SK-N-MC (cell line): Measurements from ENCODE around the gene GUCA2A.

ENCODE experiments used
- DNase-seq: peaks from one replicate; pipeline ENCODE4 v3.0.0-alpha.2; 2011; ENCODE audit warnings: low read depth, low spot score
- H3K27ac ChIP-seq: fragments of 200-600 bp; sonication (generic); 2 replicates; pipeline ENCODE4 v1.5.1; 2016; ENCODE audit warnings: mixed run types
- H3K36me3 ChIP-seq: fragments of 200-600 bp; sonication (generic); 2 replicates; pipeline ENCODE4 v1.6.1; 2017; ENCODE audit warnings: antibody characterized with exemption, low read length, mixed read lengths; ENCODE audit not compliant: insufficient read depth
- H3K4me3 ChIP-seq: fragments of 200-600 bp; sonication (generic); 2 replicates; pipeline ENCODE4 v1.5.1; 2016
- H3K9ac ChIP-seq: fragments of 200-600 bp; sonication (generic); 2 replicates; pipeline ENCODE4 v1.8.0; 2017; ENCODE audit warnings: mixed run types, mixed read lengths; ENCODE audit not compliant: insufficient read length
- H3K9me3 ChIP-seq: fragments of 200-600 bp; sonication (generic); 2 replicates; pipeline ENCODE4 v1.6.1; 2017; ENCODE audit warnings: low read depth, mild to moderate bottlenecking, antibody characterized with exemption, low read length, moderate library complexity, mixed read lengths
- EZH2 ChIP-seq: fragments of 200-600 bp; sonication (generic); IDR thresholded peaks from one replicate; pipeline ENCODE4 v1.6.1; 2017; ENCODE audit warnings: antibody characterized with exemption
- FOXP2 ChIP-seq: optimal IDR thresholded peaks from 2 replicates; pipeline ENCODE3; 2011; ENCODE audit warnings: mild to moderate bottlenecking, moderate library complexity; ENCODE audit not compliant: insufficient read depth; ENCODE audit errors: extremely low read length, control extremely low read depth
- POLR2AphosphoS5 ChIP-seq: IDR thresholded peaks from 2 replicates; pipeline ENCODE4 v1.6.1; 2012; ENCODE audit warnings: mild to moderate bottlenecking, low read depth, low read length, borderline replicate concordance

The GUCA2A gene

DNA sequence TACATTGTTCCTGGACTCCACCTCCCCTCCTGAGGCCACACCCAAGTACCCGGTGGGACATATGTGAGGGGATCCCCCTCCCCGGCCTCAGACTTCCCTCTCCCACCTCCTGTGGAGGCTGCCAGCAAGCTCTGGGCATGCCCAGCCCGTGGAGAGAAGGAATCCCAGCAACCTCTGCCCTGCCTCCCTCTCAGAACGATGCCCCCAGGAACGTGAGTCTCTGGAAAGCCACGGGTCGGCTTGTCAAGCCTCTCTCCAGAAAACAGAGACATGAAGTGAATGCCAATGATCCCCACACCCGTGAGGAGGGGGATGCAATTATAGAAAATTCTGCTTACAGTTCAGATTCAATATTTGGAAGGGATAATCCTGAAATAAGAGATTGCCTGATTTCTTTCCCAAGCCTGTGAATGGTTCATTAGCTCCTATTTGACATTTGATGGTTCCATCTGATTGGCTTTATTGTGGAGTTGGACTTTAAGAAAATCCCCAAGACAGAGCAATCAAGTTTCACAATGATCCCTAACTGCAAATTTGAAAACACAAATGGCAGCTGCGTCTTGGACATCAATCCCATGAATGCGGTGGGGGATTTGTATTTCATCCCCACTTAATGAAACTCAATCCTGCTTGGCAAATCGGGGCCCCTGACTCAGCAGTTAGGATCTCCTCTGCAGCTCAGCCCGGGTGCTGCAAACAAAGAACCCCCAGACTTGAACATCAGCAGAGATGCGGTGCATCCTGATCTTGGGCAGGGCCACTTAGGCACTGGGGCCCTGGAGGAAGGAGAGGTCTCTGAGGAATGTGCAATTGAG, 20.4 kb downstream of the GUCA2A start:
- no peak overlapping the region for H3K27ac ChIP-seq
- no peak for TF ChIP-seq FOXP2
- no peak for TF ChIP-seq POLR2AphosphoS5
- TF ChIP-seq EZH2 = no peak
- peak overlapping the region; percentile 44 for H3K4me3 ChIP-seq
- H3K36me3 ChIP-seq = no peaks in the 10 kb centered on the region
- no peak for DNase-seq
- H3K9ac ChIP-seq = no peak overlapping the region
- H3K9me3 ChIP-seq = no peaks in the 10 kb centered on the region

DNA sequence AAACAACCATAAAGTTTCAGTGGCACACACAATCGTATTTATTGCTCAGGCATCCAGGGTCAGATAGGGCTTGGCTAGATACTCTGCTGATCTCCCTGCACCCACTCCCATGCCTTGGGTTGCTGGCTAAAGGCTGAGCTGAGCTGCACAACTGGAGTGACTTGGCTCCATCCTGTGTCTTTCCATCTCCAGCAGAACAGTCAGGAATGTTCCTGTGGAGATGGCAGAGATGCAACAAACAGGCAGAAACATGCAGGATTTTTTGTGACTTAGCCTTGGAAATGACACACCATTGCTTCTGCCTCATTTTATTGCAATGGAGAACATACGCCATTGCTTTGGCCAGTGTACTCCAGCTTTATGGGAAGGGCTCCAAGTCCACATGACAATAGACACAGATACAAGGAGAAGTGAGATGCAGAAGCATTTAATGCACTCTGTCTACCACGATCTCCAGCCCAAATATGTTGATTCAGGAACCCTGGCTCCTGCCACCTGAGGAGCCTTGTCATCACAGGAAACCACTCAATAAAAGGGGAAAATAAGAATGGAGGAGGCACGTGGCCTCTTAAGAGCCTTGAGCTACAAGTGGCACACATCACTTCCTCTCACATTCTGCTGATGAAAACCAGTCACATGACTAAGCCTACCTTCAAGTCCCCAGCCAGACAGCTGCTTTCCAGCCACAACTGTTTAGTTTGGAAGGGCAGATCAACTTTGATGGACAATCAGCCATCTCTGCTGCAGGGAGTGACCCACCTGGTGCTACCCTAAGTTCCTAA, 21.5 kb downstream of the GUCA2A start:
- TF ChIP-seq EZH2 (no peak), FOXP2 (peak; percentile 12)
- no peak overlapping the region for H3K9ac ChIP-seq

DNA sequence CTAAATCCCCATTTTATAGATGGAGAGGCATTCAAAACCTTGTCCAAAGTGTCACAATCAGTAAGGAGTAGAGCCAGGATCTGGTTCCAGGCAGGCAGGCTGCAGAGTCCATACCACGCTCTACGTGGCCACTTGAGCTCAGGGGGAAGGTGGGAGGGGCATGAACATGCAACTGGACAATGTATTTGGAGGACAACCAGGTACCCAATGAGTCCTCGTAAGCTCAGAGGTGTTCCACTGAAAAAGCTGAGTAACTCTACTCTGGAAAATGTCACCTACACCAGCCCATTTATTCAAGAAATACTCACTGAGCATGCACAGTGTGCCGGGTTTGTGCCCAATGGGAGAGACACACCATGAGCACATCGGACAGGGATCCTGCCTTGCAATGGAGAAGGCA, 22.6 kb downstream of the GUCA2A start:
- TF ChIP-seq POLR2AphosphoS5 = no peak
- no peak for TF ChIP-seq EZH2
- no peak for TF ChIP-seq FOXP2
- Histone ChIP-seq H3K36me3 (no peaks in the 10 kb centered on the region), H3K9ac (no peak overlapping the region), H3K4me3 (no peak overlapping the region), H3K27ac (no peak overlapping the region), H3K9me3 (no peaks in the 10 kb centered on the region)
- DNase-seq = no peak

More for the DNA sequence above, 21.5 kb downstream of the GUCA2A start:
- H3K4me3 ChIP-seq = peak overlapping the region; percentile 44
- no peaks in the 10 kb centered on the region for H3K9me3 ChIP-seq
- no peaks in the 10 kb centered on the region for H3K36me3 ChIP-seq
- DNase-seq = peak; percentile 45
- no peak overlapping the region; the same call in 1 of the 2 replicates for H3K27ac ChIP-seq

DNA sequence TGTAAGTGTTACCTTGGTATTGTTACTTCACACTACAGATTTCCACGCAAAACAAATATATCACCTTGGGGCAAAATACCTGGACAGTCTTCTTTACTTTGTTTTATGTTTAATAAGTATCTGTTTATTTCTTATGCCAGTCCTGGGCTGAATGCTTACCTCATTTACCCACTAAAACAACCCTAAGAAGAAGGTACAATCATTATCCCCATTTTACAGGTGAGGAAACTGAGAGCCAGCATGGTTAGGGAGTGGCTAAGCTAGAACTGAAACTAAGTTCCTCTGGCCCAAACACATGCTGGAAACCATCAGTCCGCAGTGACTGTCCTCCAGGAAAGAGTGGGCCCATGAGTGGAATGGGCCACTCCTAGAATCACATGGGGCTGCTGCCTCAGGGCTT, 24.4 kb downstream of the GUCA2A start:
- no peaks in the 10 kb centered on the region for H3K9me3 ChIP-seq

DNA sequence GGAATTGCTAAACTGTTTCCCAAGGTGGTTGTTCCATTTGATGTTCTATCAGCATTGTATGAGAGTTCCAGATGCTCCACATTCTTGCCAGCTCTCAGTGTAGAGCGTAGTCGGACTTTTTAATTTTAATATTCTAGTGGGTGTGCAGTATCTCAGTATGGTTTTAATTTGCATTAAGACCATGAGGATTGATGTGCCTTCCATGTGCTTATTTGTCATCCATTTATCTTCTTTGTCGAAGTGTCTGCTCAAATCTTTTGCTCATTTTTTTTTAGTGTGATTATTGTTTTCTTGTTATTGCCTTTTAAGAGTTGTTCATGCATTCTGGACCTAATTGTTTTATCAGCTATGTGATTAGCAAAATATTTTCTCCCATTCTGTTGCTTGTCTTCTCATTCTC, 25.1 kb downstream of the GUCA2A start:
- H3K27ac ChIP-seq = no peak overlapping the region
- no peaks in the 10 kb centered on the region for H3K36me3 ChIP-seq
- no peak overlapping the region for H3K4me3 ChIP-seq
- no peak for TF ChIP-seq EZH2
- no peaks in the 10 kb centered on the region for H3K9me3 ChIP-seq
- no peak for DNase-seq
- H3K9ac ChIP-seq = no peak overlapping the region

More for the DNA sequence above, 24.4 kb downstream of the GUCA2A start:
- Histone ChIP-seq H3K36me3 (no peaks in the 10 kb centered on the region), H3K9ac (no peak overlapping the region), H3K27ac (no peak overlapping the region), H3K4me3 (no peak overlapping the region)
- no peak for DNase-seq
- TF ChIP-seq EZH2 (no peak), POLR2AphosphoS5 (no peak), FOXP2 (no peak)

- H3K36me3 ChIP-seq = no peaks in the 10 kb centered on the region
- no peak for DNase-seq
- no peak overlapping the region for H3K4me3 ChIP-seq
- H3K27ac ChIP-seq = no peak overlapping the region
- H3K9ac ChIP-seq = no peak overlapping the region
- H3K9me3 ChIP-seq = no peaks in the 10 kb centered on the region
- no peak for TF ChIP-seq EZH2
- no peak for TF ChIP-seq POLR2AphosphoS5
- TF ChIP-seq FOXP2 = no peak
Measured at GRCh38 chr1:42138586-42138985, 26.0 kb downstream of the GUCA2A start.

DNA sequence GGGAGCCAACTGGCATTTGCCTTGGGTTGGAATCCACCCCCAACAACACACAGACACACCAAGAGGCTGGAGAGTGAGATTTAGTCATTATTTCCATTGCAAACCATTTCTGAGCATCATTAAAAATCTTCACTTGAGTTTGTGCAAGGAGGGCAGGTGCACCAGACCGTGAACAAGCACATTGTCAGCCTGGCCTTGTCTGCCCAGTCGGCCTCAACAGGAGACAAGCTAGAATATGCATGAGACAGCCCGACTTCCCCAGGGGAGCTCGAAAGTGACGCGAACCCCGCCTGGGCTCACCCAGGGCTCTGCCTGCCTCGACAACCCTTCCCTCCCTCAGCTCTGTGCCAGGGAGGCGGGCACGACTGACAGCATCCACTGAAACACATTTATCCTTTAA, 26.8 kb downstream of the GUCA2A start:
- no peak overlapping the region for H3K27ac ChIP-seq
- no peak for DNase-seq
- no peak overlapping the region for H3K4me3 ChIP-seq
- H3K36me3 ChIP-seq = no peaks in the 10 kb centered on the region
- TF ChIP-seq POLR2AphosphoS5 = no peak
- TF ChIP-seq EZH2 = no peak
- TF ChIP-seq FOXP2 = no peak
- no peaks in the 10 kb centered on the region for H3K9me3 ChIP-seq
- no peak overlapping the region for H3K9ac ChIP-seq

- TF ChIP-seq EZH2 = no peak
- TF ChIP-seq POLR2AphosphoS5 = no peak
- TF ChIP-seq FOXP2 = no peak
Measured at GRCh38 chr1:42136466-42136865, 28.1 kb downstream of the GUCA2A start.

GRCh38 chr1:42135426-42135825, 29.1 kb downstream of the GUCA2A start:
- DNase-seq = no peak
- Histone ChIP-seq H3K4me3 (no peak overlapping the region), H3K36me3 (no peaks in the 10 kb centered on the region), H3K9me3 (no peaks in the 10 kb centered on the region), H3K9ac (no peak overlapping the region), H3K27ac (no peak overlapping the region)
- TF ChIP-seq EZH2 (no peak), POLR2AphosphoS5 (no peak), FOXP2 (no peak)

More at GRCh38 chr1:42136466-42136865, 28.1 kb downstream of the GUCA2A start:
- no peaks in the 10 kb centered on the region for H3K36me3 ChIP-seq
- no peak for DNase-seq
- no peak overlapping the region for H3K9ac ChIP-seq
- H3K9me3 ChIP-seq = no peaks in the 10 kb centered on the region
- H3K4me3 ChIP-seq = no peak overlapping the region
- no peak overlapping the region for H3K27ac ChIP-seq
